Renal cortex interstitium (tissue), 11 donors: Measurements from ENCODE around the gene FAM174B. TPM values are rescaled to one million over a fixed set of nuclear protein-coding genes. Genes with fewer than 3 reads are reported as not detected.
A peak's percentile ranks its signal among the peaks of the same experiment; 100 is the strongest.

Source experiments
- DNase-seq, 11 donors: peaks; one replicate each; pipeline ENCODE4 v3.0.0-alpha.2; 2013; ENCODE audit warnings: low read depth in 9 of 11, low spot score in 4 of 11; ENCODE audit errors: extremely low read depth in 1 of 11
- polyA plus RNA-seq, 3 donors: library from polyadenylated mRNA; unstranded; fragments of 120-200 nt; gene quantifications; one replicate each; pipeline ENCODE4 v1.2.1, GENCODE V29; 2013; ENCODE audit not compliant: insufficient read length in 3 of 3

The FAM174B gene
- polyA plus RNA-seq, 3 donors, result 26.2 to 31.8 (median 30.3) TPM

DNA sequence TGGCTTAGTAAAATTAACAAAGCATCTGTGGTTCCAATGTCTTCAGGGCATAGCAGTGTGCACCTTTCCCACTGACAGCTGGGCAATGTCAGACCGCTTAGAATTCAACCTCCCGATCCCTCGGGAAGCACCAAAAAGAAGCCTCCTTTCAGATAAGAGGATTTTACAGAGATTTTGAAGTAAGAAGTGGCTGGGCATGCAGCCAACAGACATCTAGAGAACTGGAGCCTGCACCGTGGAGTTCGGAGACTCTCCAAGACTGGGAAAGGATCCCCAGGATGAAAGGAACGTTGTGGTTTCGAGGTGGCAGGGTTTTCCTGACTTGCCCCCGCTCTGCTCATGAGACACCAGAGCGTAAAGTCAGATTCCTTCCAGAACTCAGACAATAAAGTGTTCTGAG is 5.3 kb downstream of the FAM174B start:
- DNase-seq, result no peak

DNA sequence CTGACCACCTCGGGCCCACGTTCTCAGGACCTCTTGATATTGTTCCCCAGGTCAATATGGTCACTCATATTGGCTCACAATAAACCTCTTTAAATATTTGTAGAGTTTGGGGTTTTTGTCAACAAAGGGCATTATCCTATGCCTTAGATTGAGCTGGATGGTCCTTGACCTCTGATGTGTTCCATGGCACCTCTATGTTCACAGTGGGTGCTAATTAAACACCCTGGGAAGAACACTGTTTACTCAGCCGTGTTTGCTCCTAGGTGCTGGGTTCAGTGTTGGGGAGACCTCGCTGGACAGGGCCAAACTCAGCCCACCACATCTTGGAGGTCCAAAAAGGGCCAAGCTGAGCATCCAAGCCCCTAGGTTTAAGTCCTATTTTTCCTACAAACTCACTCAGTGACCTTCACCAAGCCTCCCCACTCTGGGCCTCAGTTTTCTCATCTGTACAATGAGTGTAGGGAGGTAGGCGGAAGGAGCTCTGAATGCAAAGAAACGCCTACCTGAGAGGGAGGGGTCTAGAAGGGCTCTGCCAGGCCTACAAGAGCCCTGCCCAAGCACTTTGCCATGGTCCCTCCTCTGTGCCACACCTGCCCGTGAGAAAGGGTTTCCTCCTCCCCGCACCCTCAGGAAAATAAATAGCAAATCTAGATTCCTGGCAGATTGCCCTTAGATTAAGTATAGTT is 7.2 kb downstream of the FAM174B start:
- DNase-seq, result no peak

DNA sequence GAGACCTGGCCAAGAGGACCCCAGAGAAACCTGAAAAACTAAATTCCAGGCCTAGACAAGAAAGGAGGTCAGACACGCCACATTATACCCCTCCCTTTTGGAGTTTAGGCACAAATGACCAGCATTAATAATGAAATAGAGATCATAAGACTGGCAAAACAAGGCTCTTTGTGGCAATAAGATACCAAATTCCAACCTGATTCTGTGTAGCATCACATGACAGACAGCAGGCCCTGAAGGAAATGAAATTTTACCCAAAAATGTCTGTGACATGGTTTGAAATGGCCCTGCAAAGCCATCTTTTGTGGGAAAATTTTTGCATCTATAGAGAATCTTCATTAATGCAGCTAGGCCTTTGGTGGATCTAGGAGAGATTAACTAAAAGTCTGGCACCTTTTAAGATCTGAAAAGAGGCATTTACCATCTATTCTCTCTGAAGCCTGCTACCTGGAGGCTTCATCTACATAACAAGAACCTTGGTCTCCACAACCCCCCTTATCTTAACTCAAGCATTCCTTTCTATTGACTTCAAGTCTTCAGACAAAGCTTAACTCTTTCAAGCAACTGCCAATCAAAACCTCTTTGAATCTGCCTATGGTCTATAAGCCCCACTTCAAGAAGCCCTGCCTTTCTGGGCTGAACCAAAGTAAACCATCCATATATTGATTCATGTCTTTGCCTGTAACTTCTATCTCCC is 8.0 kb downstream of the FAM174B start:
- DNase-seq, result no peak

DNA sequence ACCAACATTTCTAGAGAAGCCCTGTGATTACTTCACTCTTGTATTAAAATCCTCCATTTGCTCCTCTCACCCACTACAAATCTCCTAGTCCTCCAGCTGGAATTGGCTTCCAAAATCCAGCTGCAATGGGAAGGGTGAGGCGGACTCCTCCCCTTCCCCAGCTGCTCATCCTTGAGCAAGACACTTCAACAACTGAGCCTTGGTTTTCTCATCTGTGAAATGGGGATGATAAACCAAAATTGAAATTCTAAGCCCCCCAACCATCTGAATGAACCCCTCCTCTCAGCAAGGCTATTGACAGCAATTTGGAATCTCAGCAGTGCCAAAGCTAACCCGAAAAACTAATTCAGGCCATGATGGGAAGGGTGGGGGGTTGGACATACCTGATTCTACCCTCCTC is 9.4 kb downstream of the FAM174B start:
- no peak for DNase-seq

DNA sequence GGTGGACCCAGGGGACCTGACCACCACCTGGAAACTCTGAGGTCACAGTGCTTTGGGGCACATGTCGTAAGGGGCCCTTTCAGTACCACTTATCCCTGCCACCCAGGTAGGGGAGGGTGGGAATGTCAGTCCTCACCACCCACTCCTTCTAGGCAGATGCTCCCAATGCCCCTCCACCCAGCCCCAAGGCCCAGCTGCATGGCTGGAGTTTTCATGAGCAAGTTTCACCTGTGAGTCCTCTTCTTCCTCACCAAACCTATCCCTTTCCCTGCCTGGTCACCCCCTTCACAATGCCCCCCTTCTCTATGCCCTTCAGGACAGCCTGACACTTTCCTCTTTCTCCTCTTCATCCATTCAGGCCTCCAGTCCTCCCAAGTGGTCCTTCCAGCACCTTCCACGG is 9.8 kb downstream of the FAM174B start:
- no peak for DNase-seq

DNA sequence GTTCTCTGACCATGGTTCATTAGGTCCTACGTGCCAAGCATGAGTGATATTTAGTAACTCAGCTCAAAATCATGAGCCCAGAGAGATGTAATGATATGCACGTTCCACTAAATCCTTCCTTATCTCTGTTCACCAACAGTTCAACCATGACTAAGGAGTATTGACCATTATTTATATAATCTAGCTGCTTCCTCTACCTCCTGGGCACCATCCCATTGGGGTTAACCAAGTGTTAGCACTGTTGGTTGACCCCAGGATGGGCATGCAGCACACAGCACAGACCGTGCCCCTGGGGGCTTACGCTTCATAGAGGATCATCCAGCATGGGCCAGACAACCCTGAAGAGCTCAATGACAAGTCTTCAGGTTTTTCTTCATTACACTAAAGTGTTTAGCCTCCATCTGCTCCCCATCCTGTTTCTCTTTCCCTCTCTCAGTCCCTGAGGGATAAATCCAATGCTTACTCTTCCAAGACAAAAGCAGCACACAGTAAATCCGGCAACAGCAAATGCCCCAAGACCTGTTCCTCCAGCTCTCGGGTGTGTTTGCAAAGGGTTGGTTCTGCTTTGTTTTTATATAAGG is 10.4 kb downstream of the FAM174B start:
- DNase-seq, result no peak

DNA sequence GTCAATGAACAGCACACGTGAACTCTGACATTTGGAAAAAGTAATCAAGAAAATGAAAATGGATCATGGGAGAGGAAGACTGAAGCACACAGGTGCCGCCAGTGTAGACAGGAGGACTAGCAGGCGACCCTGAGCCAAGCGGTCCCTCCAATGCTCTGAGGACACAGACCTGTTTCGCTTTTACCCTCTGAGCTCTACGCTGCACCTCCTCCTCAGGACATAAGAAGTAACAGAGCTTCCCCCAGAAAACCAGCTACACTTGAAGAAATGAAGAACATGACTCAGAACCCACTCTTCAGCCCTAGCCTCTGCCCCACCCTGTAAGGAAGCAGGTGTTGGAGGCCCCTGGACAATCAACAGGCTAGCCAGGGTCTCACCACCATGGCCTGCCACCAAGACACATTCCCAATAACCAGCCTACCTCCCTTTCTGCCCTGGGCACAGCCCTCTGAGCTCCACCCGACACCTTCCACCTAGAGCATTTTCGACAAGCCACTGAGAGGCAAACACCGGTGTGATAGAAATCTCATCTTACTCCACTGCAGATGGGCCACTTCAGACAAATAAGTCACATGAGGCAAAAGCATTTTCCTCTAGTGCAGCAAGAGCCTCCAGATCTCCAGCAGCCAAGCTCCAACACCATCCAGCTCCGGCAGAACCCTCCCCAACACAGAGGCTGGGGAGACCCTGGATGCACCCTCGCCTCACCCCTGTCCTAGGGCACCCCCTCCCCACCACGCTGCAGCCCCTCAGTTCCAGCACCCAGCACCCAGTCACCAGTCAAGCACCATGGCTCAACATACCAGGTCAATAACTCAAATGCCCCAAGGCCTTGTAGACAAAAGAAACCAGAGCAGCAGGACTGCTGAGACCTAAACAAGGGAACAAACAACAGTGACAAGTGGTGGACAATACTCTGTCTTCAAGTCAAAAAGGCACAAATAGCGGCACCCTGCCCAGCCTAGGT is 11.4 kb downstream of the FAM174B start:
- no peak for DNase-seq

DNA sequence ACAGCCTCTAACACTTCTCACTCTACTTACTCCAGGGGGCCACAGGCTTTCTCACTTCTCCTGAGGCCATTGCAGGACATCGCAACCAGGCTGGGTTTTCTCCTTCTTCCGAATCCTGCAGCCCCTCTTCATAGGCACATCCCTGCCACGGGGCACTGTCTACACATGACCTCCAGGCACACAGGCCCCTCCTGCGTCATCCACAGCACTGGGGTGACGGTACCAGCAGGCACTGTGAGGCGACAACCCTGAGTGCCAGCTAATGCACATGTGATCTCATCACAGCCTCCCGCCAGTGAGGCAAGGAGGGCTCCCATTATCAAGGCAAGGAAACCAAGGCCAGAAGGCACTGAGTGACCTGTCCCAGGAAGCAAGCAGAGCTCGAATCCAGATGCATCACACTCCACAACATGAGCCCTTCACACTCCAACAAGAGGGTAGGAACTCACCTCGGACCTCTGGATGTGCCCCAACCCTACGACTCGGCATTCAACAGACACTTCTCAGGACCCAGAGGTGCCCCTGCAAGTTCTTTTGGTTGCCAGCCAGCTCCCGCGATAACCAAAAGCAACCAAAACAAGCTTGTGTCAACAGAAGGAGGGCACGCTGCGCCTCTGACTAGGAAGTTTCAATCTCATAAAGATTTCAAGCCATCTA is 16.7 kb downstream of the FAM174B start:
- no peak for DNase-seq

DNA sequence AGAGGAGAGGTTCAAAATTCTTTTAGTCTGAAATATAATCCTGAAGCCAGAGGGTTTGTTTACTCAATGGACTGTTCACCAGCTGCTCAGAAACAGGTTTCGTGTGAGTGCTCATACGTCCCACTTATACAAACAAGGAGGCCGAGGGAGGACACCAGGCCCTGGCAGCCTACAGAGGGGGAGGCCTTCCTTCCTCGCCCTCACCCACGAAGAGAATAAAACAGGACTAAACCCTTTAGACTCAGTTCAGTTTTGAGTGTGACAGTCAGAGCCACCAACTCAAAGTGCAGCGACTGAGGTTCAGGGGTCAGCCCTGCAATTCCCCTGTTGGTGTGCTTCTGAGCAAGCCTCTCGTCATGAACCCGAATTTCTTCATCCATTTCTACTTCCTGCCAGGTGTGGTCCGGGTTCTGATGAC is 17.3 kb downstream of the FAM174B start:
- DNase-seq, result peak in 4 of 11 donors; percentile 54 to 70 (median 64)

DNA sequence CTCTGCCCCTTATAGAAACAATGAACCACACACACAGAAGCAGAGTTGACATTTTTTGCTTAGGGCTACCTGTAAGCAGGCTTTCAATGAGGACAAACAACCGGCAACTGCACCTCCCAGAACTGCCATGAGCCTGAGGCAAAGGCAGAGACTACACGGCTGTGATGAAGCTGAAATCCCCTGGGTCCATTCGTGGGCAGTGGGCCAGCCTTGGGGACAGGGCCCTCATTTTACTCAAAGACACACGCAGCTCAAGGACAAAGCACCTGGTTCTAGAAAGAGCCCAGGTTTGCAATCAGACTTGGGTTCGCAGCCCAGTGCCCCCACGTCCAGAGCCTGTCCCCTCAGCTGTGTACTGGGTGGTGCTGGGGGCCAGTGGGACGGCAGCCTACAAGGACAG is 17.9 kb downstream of the FAM174B start:
- DNase-seq, result no peak

DNA sequence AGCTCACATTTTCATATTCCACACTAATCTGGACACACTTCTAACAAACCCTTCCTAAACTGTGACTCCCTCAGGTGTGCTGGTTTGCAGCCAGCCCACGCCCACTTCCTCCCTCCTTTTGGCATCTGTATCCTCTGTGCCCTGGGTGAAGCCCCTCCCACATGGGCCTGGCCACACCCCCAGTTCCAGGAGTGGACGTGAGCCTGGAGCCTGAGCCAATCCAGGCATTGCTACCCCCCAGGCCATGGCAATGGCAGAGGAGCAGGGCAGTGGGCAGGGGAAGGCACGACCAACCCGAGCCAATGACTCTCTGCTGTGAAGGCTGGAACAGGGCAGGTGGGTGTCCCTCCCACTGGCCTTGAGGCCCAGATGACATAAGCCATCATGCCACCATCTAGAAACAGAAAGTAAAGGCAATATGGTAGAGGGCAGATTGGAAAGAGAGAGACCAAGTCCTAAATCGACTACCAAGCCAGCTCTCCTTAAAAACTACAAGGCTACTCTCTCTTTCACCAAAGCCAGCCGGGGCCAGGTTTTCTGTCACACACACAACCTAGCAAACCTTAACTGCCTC is 18.6 kb downstream of the FAM174B start:
- no peak for DNase-seq

DNA sequence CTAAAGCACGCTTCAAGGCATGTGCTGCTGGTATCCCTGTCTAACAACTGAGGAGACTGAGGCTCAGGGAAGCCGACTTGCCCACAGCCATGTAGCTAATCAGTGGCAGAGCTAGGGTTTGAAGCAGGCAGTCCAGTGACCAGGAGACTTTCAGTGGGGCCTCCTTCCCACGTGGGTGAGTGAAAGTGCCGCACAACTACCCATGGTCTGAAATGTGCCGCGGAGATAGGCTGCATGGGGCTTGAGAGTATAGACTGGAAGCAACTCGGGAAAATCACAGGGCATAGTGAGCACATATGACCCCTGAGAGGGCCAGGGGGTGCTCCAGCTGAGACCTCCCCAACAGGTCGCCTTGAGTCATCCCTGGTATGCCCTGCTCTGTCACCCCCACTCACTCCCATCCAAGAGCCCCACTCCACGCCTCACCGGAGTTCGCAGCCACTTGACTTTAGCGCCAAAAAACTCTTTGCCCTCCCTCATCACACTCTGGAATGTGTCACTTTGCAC is 19.1 kb downstream of the FAM174B start:
- DNase-seq, result no peak

DNA sequence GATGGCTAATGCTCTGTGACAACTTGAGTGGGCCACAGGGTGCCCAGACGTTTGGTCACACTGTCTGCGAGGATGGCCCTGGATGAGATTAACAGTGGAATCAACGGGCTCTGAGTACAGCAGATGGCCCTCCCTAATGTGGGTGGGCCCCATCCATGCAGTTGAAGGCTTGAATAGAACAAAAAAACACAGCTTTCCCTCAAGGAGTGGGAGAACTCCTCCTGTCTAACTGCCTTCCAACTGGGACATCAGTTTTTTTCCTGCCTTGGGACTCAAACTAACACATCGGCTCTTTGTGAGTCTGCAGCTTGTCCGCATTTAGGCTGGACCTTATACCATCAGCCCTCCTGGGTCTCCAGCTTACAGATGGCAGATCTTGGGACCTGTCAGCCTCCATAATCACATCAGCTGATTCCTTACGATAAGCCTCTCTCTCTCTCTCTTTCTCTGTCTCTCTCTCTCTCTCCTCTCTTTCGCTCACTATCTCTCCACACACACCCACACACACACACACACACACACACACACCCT is 20.8 kb downstream of the FAM174B start:
- DNase-seq, result no peak

DNA sequence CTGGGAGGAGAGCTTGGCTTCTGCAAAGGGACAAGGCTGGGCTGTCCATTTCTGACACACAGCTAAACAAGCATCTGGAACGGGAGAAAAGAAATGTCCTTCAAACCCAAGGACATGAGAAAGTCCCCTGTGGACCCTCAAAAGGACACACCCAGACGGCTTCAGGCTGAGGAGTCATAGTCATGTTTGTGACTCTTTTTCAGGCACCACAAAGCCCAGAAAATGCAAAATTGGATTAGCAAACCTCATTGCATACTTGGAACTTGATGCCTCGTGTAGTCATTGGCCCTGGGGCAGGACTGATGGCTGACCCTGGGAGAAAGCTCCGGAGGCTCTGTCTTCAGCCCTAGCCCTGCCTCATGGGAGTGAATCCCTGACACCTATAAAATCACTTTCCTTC is 21.5 kb downstream of the FAM174B start:
- DNase-seq, result no peak

DNA sequence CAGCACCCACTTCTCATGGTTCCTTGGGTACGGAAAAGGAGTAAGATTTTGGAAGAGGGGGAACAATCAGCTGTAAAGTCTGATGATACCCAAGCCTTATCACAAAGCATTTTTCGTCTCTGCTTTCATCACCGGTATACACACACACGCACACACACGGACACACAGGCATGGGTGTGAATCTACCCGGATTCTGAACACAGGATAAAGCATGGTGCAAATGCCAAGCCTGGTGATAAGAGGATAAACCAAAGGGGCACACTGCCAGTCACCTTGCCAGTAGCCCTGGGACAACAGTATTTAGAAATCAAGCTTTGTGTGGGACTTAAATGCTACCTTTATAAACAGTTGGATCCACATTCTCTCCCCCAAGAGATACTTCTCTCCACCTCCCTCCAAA is 22.2 kb downstream of the FAM174B start:
- no peak for DNase-seq

DNA sequence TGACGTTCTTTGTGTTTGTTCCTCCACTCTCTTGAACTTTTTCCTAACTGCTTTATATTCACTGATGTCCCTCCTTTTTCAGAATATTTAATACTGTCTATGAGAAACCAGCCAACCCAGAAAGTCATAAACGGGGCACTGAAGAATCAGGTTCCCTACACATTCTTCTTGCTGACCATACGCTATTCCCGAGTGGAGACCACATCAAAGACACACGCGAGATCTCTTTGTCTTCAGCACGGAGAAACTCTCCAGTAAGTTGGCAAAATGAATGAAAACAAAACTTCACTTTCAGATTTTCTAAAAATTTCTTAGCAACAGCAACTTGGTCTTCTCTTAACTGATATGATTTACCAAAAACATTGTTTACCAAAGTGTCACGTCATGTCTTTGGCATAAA is 22.6 kb downstream of the FAM174B start:
- no peak for DNase-seq

DNA sequence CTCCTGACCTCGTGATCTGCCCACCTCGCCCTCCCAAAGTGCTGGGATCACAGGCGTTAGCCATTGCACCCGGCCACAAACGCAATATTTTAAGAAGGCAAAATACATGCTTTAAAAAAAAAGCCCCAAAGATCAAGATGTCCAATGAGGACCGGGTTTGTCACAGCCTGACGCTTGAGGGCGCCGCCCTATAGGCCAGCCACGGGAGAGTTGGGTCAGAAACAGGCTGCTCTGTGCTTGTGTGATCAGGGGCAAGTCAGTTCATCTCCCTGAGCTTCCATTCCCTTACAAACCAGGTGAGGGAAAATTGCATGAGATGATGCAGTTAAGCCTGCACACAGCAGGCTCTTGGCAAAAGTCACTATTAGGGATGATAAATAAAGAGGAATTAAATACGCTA is 23.9 kb downstream of the FAM174B start:
- DNase-seq, result no peak

DNA sequence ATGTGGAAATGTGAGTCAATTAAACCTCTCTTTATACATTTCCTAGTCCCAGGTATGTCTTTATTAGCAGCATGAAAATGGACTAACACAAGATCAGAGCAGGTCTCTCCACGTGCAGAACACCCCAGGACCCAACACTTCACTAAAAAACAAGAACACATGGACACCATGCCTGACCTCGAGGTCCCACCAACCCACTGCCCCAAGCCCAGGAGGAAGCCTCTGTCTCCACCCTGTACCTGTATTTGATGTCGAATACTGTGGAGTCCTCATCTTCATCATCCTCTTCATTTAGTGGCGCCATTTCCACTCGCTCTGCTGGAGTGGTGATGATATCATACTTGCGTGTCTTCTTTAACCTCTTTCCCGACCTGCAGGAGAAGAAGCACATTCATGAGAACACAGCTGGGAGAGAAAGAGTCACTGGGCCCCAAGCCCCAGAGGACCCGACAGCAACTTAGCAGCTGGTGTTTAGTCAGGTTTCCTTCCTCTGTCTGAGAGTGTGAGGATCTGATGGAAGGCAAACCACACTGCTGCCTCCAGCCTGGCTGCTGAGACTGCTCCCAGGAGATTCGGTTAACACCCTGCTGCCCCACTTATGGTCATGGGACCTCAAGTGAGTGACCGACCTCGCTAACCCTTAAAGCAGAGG is 25.5 kb downstream of the FAM174B start:
- no peak for DNase-seq
